Measurements from ENCODE around the gene THRSP.

- no peak for TF ChIP-seq POLR2A (IDR thresholded peaks at IDR 0.05)
- no peak for TF ChIP-seq CTCF (IDR thresholded peaks at IDR 0.05)
Measured at GRCh38 chr11:78100676-78101472, 37.2 kb downstream of the THRSP start.

All from right lobe of liver (tissue), 4 donors.